Fibroblast of the aortic adventitia (primary cell): ENCODE measurements around the gene ATP6V1E1. TPM values are rescaled to one million over a fixed set of nuclear protein-coding genes. Genes with fewer than 3 reads are reported as not detected.

Source experiments
- DNase-seq: peaks from one replicate; pipeline ENCODE4 v3.0.0-alpha.2; 2010; ENCODE audit warnings: low read depth
- H3K4me3 ChIP-seq: 2 replicates; pipeline ENCODE4 v1.5.1; 2011; ENCODE audit warnings: low read depth, mild to moderate bottlenecking, control low read depth, low read length, moderate library complexity
- total RNA-seq: library from RNA; depleted of rRNA; stranded (reverse); fragments of >200 nt; gene quantifications from 2 replicates; pipeline ENCODE4 v1.2.3, GENCODE V29; 2012; ENCODE audit warnings: low replicate concordance
- TF ChIP-seq, protein P1 (sequence below): IDR thresholded peaks from 2 replicates; pipeline ENCODE4 v1.5.1; 2011; ENCODE audit warnings: mild to moderate bottlenecking, low read length, control low read depth, inconsistent platforms; ENCODE audit not compliant: insufficient read depth

The ATP6V1E1 gene
- total RNA-seq, 1 donor: 115 TPM

GRCh38 chr22:17633998-17634323 is 5.4 kb upstream of the ATP6V1E1 start:
- no peak for DNase-seq
- H3K4me3 ChIP-seq: no peak overlapping the region
- TF ChIP-seq, protein P1, sequence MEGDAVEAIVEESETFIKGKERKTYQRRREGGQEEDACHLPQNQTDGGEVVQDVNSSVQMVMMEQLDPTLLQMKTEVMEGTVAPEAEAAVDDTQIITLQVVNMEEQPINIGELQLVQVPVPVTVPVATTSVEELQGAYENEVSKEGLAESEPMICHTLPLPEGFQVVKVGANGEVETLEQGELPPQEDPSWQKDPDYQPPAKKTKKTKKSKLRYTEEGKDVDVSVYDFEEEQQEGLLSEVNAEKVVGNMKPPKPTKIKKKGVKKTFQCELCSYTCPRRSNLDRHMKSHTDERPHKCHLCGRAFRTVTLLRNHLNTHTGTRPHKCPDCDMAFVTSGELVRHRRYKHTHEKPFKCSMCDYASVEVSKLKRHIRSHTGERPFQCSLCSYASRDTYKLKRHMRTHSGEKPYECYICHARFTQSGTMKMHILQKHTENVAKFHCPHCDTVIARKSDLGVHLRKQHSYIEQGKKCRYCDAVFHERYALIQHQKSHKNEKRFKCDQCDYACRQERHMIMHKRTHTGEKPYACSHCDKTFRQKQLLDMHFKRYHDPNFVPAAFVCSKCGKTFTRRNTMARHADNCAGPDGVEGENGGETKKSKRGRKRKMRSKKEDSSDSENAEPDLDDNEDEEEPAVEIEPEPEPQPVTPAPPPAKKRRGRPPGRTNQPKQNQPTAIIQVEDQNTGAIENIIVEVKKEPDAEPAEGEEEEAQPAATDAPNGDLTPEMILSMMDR: no peak

DNA sequence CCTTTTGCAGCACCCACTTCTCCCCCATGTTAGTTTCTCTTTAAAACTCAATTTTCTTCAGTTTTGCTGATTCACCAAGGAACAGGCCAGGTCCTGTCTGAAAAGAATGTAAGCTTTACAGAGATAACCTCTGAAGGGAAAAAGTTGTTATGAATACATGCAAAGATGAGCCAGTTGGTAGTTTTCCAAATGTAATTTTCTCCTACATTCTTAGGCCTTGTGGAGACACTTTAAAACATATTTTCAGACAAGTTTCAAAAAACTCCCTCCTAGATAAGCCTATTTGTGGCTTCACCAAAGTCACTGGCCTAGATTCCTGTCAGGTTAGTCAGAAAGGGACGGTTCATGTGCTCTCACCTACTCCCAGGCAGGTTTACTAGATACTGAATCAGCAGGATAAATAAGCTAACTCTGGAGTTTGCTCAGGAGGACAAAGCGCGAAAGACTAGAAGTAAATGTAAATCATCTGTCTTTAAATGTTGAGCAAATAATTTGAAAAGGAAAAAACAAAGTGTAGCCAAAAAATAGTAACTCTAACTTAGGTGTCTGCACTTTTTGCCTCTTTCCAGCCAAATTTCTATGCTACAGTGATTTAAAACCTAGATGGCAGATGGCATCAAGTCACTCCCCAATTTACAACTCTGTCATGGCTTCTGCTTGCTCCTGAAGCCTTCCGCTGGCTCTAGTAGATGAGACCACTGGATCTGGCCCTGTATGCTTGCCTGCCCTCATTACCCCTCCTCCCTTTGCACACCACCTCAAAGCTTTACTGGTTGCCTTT is 4.9 kb upstream of the ATP6V1E1 start:
- DNase-seq: peak; percentile 95
- no peak overlapping the region for H3K4me3 ChIP-seq

GRCh38 chr22:17631076-17631565 is 2.6 kb upstream of the ATP6V1E1 start:
- TF ChIP-seq, protein P1: no peak
- no peak for DNase-seq

More for the DNA sequence above, 4.9 kb upstream of the ATP6V1E1 start:
- TF ChIP-seq, protein P1: no peak

DNA sequence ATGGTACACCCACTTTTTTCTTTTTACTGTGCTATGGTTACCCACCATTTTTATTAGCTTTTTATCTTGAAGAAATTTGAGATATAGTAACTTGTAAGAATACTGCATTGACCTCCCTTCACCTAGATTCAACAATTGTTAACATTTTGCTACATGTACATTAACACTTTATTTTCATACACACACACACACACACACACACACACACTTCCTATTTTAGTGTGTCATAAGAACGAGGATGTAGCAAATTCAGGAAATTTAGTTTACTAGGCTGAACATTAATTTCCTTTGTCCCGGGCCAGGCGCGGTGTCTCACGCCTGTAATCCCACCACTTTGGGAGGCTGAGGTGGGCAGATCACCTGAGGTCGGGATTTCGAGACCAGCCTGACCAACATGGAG is 1.1 kb upstream of the ATP6V1E1 start:
- no peak overlapping the region for H3K4me3 ChIP-seq
- TF ChIP-seq, protein P1: no peak
- no peak for DNase-seq

More at GRCh38 chr22:17631076-17631565, 2.6 kb upstream of the ATP6V1E1 start:
- no peak overlapping the region for H3K4me3 ChIP-seq

GRCh38 chr22:17629173-17629489 is 582 bp upstream of the ATP6V1E1 start:
- no peak for DNase-seq
- TF ChIP-seq, protein P1: no peak
- H3K4me3 ChIP-seq: peak overlapping the region; percentile 82

GRCh38 chr22:17627961-17628405 is 566 bp downstream of the ATP6V1E1 start:
- DNase-seq: no peak
- H3K4me3 ChIP-seq: peak overlapping the region; percentile 100
- TF ChIP-seq, protein P1: no peak
